NCI-H146 treated with DMSO at 0.1 percent for 48 hours (cell line): ENCODE measurements around the gene SPIRE2.

Experiments
- DNase-seq: peaks from one replicate; lab custom pipeline; 2025; ENCODE audit not compliant: unreplicated experiment; lab: John Stamatoyannopoulos, UW

Gene SPIRE2

GRCh38 chr16:89893642-89894548 lies 65.6 kb downstream of the SPIRE2 start:
- no peak for DNase-seq

DNA sequence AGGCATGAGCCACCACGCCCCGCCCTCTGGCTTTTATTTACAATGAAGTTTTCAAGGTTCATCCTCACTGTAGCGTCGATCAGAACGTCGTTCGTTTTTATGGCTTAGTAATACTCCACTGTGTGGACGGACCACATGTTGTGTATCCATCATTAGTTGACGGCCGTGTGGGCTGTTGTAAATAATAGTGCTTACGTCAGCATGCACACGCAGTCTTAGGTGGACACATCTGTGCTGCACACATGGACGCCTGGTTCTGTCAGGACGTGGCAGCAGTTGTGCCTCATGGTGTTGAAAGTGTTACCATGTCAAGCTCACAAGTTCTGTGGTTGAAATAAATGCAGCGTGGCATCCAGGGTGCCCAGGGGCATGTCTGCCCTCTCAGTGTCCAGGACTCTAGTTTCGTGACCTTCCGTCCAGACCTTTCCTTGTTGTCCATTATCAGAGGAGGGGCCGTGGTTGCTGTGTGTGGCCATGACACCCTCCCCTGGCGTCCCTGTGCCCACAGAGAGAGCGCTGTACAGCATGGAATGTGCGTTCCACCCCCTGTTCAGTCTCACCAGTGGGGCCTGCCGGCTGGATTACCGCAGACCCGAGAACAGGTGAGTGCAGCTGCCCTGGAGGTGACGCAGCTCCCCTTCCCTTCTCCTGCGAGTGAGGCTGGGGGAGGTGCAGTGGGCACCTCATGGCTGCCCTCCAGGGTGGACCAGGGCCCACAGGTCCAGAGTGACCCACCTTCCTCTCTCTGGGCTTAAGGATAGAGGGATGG lies 67.4 kb downstream of the SPIRE2 start:
- DNase-seq, result no peak

- no peak for DNase-seq
Measured at GRCh38 chr16:89897204-89897603, 68.9 kb downstream of the SPIRE2 start.

DNA sequence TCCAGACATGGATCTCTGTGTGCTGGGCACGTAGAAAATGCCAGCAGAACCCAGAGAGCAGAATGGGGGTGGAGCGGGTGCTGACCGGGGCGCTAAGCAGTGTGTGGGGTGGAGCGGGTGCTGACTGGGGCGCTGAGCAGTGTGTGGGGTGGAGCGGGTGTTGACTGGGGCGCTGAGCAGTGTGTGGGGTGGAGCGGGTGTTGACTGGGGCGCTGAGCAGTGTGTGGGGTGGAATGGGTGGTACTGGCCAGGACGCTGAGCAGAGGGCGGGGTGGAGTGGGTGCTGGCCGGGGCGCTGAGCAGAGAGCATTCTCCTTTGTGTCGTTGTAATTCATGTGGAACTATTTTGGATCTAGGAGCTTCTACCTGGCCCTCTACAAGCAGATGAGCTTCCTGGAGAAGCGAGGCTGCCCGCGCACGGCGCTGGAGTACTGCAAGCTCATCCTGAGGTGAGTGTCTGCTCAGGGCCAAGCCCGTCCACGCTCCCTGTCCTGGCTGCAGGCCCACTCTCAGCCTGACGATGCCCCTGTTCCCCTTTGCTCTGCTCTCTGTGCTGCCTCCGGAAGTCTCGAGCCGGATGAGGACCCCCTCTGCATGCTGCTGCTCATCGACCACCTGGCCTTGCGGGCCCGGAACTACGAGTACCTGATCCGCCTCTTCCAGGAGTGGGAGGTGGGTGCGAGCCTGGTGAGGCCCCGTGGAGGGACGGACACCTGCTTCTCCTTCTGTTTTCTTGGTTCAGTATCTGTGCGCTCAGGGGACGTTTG lies 70.1 kb downstream of the SPIRE2 start:
- DNase-seq, result no peak

GRCh38 chr16:89899879-89900481 lies 71.7 kb downstream of the SPIRE2 start:
- no peak for DNase-seq

- DNase-seq, result no peak
Measured at GRCh38 chr16:89900885-89901284, 72.6 kb downstream of the SPIRE2 start.

DNA sequence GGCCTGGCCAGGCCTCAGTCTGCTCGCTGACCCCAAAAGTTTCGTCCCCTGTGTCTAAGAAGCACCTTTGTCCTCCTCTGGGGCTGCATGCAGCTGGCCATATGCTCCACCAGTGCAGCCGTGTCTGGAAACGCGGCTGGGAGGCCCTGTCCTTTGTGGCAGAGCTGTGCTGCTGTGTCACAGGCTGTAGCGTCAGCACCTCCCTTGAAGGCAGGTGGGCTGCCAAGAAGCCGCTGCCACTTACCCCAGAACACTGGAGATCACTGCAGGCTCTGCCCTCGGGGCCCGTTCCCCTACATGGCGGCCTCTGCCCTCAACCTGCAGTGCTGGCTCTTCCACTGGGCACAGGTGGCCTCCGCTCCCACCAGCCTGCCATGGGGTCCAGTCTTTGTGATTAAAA lies 74.7 kb downstream of the SPIRE2 start:
- DNase-seq, result no peak

GRCh38 chr16:89903908-89904515 lies 75.7 kb downstream of the SPIRE2 start:
- no peak for DNase-seq

GRCh38 chr16:89904606-89905510 lies 76.6 kb downstream of the SPIRE2 start:
- DNase-seq, result no peak

DNA sequence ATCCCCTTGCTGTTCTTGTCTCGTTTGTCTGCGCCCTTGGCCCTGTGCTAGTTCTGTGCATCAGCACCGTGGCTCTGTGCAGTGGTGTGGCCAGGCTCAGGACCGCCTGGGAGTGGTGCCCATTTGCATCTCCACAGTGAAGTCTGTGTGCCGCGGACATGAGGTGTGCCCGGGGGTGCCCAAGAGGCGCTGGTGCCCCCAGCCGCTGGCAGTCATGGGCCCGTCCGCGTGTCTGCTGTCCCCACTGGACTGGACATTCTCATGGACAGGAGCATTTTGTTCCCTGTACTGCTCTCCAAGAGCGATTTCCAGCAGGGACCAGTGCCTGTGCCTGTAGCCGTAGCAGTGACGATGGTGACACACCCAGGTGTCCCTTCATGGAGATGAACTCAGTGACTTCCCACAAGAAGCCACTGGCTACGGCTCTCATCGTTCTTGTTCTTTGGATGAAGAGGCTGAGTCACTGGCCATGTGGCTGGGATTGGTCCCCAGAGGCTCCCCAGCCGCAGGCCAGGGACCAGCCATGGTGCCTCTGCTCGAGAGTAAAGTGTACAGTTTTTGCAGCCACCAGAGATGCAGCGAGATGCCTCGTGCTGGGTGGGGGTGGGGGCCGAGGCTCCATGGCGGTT lies 77.3 kb downstream of the SPIRE2 start:
- no peak for DNase-seq

DNA sequence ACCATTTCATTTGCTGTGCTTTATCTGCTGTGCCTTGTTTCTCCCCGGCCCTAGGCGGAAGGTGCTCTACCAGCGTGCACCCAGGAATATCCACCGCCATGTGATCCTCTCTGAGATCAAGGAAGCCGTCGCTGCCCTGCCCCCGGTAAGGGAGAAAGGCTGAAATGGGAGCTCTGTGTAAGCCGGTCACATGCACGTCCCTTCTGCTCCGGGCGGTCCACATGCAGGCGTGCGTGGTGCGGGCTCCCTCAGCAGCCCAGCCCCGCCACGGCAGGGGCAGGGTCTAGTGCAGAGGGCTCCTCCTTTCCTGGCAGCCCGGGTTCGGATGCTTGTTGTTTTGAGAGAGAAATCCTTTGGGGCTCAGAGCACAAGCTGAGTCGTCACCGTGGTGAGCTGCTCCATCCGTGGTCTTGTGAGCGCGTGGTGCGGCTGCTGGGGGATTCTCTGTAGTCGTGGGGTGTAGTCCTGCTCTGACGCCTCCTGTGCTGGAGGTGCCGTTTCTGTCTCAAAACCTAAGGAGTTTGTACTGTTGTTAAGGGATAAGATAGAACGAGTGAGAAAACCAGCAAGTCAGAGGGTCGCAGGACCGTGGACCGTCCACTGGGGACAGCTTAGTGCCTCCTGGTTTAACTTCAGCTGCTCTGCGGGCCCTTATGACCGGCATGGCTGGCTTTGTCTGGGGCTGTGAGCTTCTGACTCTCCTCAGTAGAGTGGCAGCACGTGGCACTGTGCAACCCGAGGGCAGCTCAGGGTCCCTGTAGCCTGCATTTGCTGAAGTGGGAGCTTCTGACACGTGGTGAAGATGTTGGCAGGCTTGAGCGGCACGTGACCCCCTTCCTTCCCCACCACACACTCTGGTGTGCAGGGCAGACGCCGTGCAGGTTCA lies 78.1 kb downstream of the SPIRE2 start:
- no peak for DNase-seq

DNA sequence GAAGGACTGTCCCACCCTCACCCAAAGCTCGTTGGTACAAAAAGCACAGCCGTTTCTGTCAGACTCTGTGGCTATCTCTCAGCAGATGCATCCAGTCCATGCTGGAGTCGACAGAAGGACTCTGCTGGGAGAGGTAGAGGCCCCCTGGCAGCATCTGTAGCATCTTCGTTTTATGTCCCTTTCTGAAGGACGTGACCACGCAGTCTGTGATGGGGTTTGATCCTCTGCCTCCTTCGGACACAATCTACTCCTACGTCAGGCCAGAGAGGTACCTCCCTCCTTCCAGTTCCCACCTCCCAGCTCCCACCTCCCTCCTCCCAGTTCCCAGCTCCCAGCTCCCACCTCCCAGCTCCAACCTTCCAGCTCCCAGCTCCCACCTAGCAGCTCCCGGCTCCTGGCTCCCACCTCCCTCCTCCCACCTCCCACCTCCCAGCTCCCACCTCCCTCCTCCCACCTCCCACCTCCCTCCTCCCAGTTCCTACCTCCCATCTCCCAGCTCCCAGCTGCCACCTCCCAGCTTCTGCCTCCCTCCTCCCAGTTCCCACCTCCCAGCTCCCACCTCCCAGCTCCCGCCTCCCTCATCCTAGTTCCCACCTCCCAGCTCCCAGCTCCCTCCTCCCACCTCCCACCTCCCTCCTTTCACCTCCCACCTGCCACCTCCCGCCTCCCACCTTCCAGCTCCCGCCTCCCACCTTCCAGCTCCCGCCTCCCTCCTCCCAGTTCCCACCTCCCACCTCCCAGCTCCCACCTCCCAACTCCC lies 79.0 kb downstream of the SPIRE2 start:
- DNase-seq, result no peak

DNA sequence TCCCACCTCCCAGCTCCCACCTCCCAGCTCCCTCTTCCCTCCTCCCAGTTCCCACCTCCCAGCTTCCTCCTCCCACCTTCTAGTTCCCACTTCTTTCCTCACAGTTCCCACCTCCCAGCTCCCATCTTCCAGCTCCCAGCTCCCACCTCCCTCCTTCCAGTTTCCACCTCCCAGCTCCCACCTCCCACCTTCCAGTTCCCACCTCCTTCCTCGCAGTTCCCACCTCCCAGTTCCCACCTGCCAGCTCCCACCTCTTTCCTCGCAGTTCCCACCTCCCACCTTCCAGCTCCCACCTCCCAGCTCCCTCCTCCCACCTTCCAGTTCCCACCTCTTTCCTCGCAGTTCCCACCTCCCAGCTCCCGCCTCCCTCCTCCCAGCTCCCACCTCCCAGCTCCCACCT lies 80.0 kb downstream of the SPIRE2 start:
- DNase-seq, result no peak

GRCh38 chr16:89909777-89910716 lies 81.8 kb downstream of the SPIRE2 start:
- no peak for DNase-seq

GRCh38 chr16:89910717-89911354 lies 82.6 kb downstream of the SPIRE2 start:
- no peak for DNase-seq

DNA sequence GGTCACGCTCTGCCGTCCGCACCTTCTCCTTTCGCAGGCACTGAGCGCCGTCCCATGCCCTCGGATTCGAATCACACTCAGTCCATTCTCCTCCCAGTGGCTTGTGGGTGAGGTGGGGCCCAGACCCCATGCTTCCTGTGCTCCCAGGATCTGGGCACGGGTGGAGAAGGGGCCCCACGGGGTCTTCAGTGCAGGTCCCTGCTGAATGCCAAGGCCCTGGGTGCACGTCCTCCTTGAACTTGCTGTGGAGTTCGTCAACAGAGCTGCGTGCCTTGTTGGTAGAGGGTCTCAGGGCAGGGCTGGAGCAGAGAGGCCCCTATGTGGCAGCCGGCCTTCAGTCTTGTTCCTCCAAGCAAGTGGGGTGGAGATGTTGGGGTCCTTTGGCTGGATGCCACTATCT lies 83.1 kb downstream of the SPIRE2 start:
- no peak for DNase-seq
